ENCODE results near the gene SND1. TPM values are rescaled to one million over a fixed set of nuclear protein-coding genes. Genes with fewer than 3 reads are reported as not detected.

The SND1 gene
- total and polyA plus RNA-seq, 2 of the 4 experiments (the other 2 are of a cell fraction): 154 to 294 TPM

DNA sequence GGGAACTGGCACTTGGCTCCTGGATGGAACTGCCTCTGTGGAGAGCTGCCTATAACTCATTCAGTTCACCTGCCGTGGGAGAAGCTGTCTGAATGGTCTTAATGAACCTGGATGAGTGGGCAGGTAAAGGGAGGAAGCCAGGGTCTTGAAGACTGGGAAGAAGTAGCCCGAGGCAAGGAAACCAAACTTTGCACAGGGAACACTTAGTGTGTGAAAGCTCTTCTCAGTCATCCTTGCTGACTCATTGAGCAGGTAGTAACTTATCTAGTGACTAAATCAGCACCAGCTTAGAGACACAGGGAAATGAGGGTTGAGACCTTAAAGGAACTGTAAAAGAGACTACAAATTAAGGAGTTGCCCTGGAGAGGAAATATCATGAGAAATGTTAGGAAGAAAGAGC is 369.4 kb downstream of the SND1 start:
- Histone ChIP-seq H3K56ac (ENCODE audit: extremely low read depth, insufficient read depth, low read length) (no peak overlapping the region), H3K4me2 (ENCODE audit: low read depth, low read length) (no peak overlapping the region), H2BK5ac (ENCODE audit: low read depth, low read length, poor library complexity, severe bottlenecking) (no peak overlapping the region), H3K4me1 (ENCODE audit: control insufficient read depth, insufficient read depth, low read length) (peaks cover 14% of the 10 kb centered on the region), H3K79me1 (ENCODE audit: low read depth in 1 of 2, low read length in 2 of 2) (peaks cover 34 to 84% of the 10 kb centered on the region in 2 experiments), H4K20me1 (ENCODE audit: insufficient read depth, low read length) (peaks cover 54% of the 10 kb centered on the region), H3K27ac (ENCODE audit: insufficient read depth, low read length) (no peak overlapping the region), H2BK120ac (ENCODE audit: low read depth, low read length) (no peak overlapping the region), H2AFZ (replicated peaks; ENCODE audit: low read length, poor library complexity) (no peak overlapping the region), H4K8ac (ENCODE audit: low read depth in 2 of 2, low read length in 2 of 2) (no peak overlapping the region), H3K18ac (ENCODE audit: low read depth, low read length) (no peak overlapping the region), H3K4me3 (ENCODE audit: insufficient read depth, low read depth, low read length) (no peak overlapping the region), H3K36me3 (ENCODE audit: control insufficient read depth, insufficient read depth, low read length) (peaks cover 3% of the 10 kb centered on the region), H3K23ac (ENCODE audit: low read depth, low read length) (no peak overlapping the region), H2AK9ac (replicated peaks; ENCODE audit: low read depth, low read length, poor library complexity) (no peak overlapping the region), H2BK20ac (ENCODE audit: low read depth, low read length) (no peak overlapping the region), H2AK5ac (ENCODE audit: low read depth, low read length) (no peak overlapping the region), H3K4ac (ENCODE audit: low read depth, low read length) (no peak overlapping the region), H2BK15ac (ENCODE audit: low read depth, low read length) (no peak overlapping the region), H3K14ac (replicated peaks; ENCODE audit: low read depth, low read length) (no peak overlapping the region; the same call in 1 of the 2 replicates), H3K27me3 (ENCODE audit: control insufficient read depth, insufficient read depth, low read length) (no peaks in the 10 kb centered on the region), H3K9me1 (ENCODE audit: insufficient read depth, low read length) (peaks cover 37% of the 10 kb centered on the region), H4K5ac (ENCODE audit: low read depth, low read length) (no peak overlapping the region), H3K9me3 (ENCODE audit: control insufficient read depth, insufficient read depth, low read length) (no peaks in the 10 kb centered on the region), H3K9ac (ENCODE audit: low read depth, low read length) (no peak overlapping the region), H4K91ac (ENCODE audit: insufficient read depth, low read depth, low read length) (no peak overlapping the region)
- WGBS, 2 experiments (ENCODE audit: extremely low coverage in 2 of 2, insufficient read length in 1 of 2): 80% methylated on average over 1 of the region's 2 CpGs; no CpG with 5 or more reads in 1 of the 2 experiments
- POLR2A ChIA-PET (ENCODE audit: unreplicated experiment): no interaction called here
- intact Hi-C loops (cut with micrococcal nuclease) (no loop called here), in situ Hi-C loops (cut with MboI; ENCODE audit: low sequenced_read_pairs) (no loop called here), dilution Hi-C loops (cut with HindIII; ENCODE audit: low sequenced_read_pairs, unreplicated experiment) (no loop called here)
- CTCF ChIA-PET: interaction anchor here (0.5 kb wide), 1 partner anchor 310 kb away, joined by 3 read pairs; no protein-coding TSS in a partner anchor
- peak; percentile 57 for DNase-seq
- ATAC-seq (ENCODE audit: low read depth): no peak
- no peak for TF ChIP-seq ELK1 (IDR thresholded peaks at IDR 0.05; ENCODE audit: borderline replicate concordance, low read depth, low read length)
- TF ChIP-seq, protein P1, sequence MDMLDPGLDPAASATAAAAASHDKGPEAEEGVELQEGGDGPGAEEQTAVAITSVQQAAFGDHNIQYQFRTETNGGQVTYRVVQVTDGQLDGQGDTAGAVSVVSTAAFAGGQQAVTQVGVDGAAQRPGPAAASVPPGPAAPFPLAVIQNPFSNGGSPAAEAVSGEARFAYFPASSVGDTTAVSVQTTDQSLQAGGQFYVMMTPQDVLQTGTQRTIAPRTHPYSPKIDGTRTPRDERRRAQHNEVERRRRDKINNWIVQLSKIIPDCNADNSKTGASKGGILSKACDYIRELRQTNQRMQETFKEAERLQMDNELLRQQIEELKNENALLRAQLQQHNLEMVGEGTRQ (IDR thresholded peaks at IDR 0.05; ENCODE audit: low read depth, low read length): no peak
- TF ChIP-seq RCOR1 (IDR thresholded peaks at IDR 0.05; ENCODE audit: insufficient replicate concordance, low read length): no peak
- no peak for TF ChIP-seq POLR2A (IDR thresholded peaks at IDR 0.05; ENCODE audit: low read depth, low read length)
- no peak for TF ChIP-seq NFE2L2 (IDR thresholded peaks at IDR 0.05; ENCODE audit: low read depth, low read length)
- TF ChIP-seq MXI1 (IDR thresholded peaks at IDR 0.05; ENCODE audit: borderline replicate concordance, low read depth, low read length): no peak
- no peak for TF ChIP-seq MAFK (IDR thresholded peaks at IDR 0.05; ENCODE audit: low read depth, low read length)
- no peak for TF ChIP-seq CHD1 (IDR thresholded peaks at IDR 0.05; ENCODE audit: low read depth, low read length)
- no peak for TF ChIP-seq SMC3 (IDR thresholded peaks at IDR 0.05; ENCODE audit: low read depth, low read length)
- no peak for TF ChIP-seq MAZ (IDR thresholded peaks at IDR 0.05; ENCODE audit: borderline replicate concordance, low read depth, low read length)
- TF ChIP-seq RFX5 (IDR thresholded peaks at IDR 0.05; ENCODE audit: low read depth, low read length): no peak
- no peak for TF ChIP-seq FOS (IDR thresholded peaks at IDR 0.05; ENCODE audit: low read depth, low read length)
- no peak for TF ChIP-seq CEBPB (IDR thresholded peaks at IDR 0.05; ENCODE audit: low read depth, low read length)
- TF ChIP-seq, protein P2, sequence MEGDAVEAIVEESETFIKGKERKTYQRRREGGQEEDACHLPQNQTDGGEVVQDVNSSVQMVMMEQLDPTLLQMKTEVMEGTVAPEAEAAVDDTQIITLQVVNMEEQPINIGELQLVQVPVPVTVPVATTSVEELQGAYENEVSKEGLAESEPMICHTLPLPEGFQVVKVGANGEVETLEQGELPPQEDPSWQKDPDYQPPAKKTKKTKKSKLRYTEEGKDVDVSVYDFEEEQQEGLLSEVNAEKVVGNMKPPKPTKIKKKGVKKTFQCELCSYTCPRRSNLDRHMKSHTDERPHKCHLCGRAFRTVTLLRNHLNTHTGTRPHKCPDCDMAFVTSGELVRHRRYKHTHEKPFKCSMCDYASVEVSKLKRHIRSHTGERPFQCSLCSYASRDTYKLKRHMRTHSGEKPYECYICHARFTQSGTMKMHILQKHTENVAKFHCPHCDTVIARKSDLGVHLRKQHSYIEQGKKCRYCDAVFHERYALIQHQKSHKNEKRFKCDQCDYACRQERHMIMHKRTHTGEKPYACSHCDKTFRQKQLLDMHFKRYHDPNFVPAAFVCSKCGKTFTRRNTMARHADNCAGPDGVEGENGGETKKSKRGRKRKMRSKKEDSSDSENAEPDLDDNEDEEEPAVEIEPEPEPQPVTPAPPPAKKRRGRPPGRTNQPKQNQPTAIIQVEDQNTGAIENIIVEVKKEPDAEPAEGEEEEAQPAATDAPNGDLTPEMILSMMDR (conservative IDR thresholded peaks at IDR 0.05; ENCODE audit: low read depth, low read length): no peak
- no peak for TF ChIP-seq RAD21 (IDR thresholded peaks at IDR 0.05; ENCODE audit: low read length)
- no peak for TF ChIP-seq BHLHE40 (IDR thresholded peaks at IDR 0.05; ENCODE audit: low read depth, low read length)
- BruUV-seq (replicated peaks): no TSS peak
